Measurements from ENCODE around the gene ZHX3.

GRCh38 chr20:41234546-41234945 is 83.0 kb downstream of the ZHX3 start:
- no peak for TF ChIP-seq RAD21 (IDR thresholded peaks at IDR 0.05)
- TF ChIP-seq, protein P1, sequence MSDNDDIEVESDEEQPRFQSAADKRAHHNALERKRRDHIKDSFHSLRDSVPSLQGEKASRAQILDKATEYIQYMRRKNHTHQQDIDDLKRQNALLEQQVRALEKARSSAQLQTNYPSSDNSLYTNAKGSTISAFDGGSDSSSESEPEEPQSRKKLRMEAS (IDR thresholded peaks at IDR 0.05): no peak
- TF ChIP-seq, protein P2, sequence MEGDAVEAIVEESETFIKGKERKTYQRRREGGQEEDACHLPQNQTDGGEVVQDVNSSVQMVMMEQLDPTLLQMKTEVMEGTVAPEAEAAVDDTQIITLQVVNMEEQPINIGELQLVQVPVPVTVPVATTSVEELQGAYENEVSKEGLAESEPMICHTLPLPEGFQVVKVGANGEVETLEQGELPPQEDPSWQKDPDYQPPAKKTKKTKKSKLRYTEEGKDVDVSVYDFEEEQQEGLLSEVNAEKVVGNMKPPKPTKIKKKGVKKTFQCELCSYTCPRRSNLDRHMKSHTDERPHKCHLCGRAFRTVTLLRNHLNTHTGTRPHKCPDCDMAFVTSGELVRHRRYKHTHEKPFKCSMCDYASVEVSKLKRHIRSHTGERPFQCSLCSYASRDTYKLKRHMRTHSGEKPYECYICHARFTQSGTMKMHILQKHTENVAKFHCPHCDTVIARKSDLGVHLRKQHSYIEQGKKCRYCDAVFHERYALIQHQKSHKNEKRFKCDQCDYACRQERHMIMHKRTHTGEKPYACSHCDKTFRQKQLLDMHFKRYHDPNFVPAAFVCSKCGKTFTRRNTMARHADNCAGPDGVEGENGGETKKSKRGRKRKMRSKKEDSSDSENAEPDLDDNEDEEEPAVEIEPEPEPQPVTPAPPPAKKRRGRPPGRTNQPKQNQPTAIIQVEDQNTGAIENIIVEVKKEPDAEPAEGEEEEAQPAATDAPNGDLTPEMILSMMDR (IDR thresholded peaks at IDR 0.05; ENCODE audit: low read depth, low read length, missing input control): no peak
- no peak for TF ChIP-seq TAF1 (conservative IDR thresholded peaks at IDR 0.05)
- no peak for TF ChIP-seq EGR1 (IDR thresholded peaks at IDR 0.05; ENCODE audit: low read depth in 2 of 2)
- no peak for TF ChIP-seq ATF3 (IDR thresholded peaks at IDR 0.05)
- no peak for TF ChIP-seq RXRA (IDR thresholded peaks at IDR 0.05)
- TF ChIP-seq REST (IDR thresholded peaks at IDR 0.05): no peak
- TF ChIP-seq JUND (IDR thresholded peaks at IDR 0.05): no peak
- TF ChIP-seq GABPA (IDR thresholded peaks at IDR 0.05 in 1 of 2, conservative IDR thresholded peaks at IDR 0.05 in 1 of 2): no peak
- TF ChIP-seq YY1 (IDR thresholded peaks at IDR 0.05): no peak
- no peak for TF ChIP-seq ZBTB33 (IDR thresholded peaks at IDR 0.05)

Data from liver (tissue), 3 donors.